ENCODE data around the gene CEBPG. TPM values are rescaled to one million over a fixed set of nuclear protein-coding genes. Genes with fewer than 3 reads are reported as not detected.

The CEBPG gene
- total and polyA plus RNA-seq, 2 donors (not counting 1 experiment from before 2014, with no cell fraction given), result 12.5 to 24.2 TPM

- H3K27ac ChIP-seq (ENCODE audit: low read length in 2 of 2), result no peak overlapping the region
- no peak overlapping the region for H3K4me3 ChIP-seq (ENCODE audit: control extremely low read depth in 1 of 5, extremely low read depth in 1 of 5, insufficient read depth in 1 of 5, low read depth in 2 of 5, low read length in 4 of 5)
- no peak overlapping the region for H3K4me2 ChIP-seq (replicated peaks; ENCODE audit: low read depth, low read length, poor library complexity, severe bottlenecking)
- H3K4me1 Mint-ChIP-seq, result no peaks in the 10 kb centered on the region
- no peak overlapping the region for H3K4me3 Mint-ChIP-seq
- peaks cover 63% of the 10 kb centered on the region for H3K27me3 Mint-ChIP-seq
- no peak for TF ChIP-seq EZH2 (IDR thresholded peaks at IDR 0.05; ENCODE audit: borderline replicate concordance, insufficient read depth, low read depth, low read length, poor library complexity, severe bottlenecking)
- TF ChIP-seq, protein P1, sequence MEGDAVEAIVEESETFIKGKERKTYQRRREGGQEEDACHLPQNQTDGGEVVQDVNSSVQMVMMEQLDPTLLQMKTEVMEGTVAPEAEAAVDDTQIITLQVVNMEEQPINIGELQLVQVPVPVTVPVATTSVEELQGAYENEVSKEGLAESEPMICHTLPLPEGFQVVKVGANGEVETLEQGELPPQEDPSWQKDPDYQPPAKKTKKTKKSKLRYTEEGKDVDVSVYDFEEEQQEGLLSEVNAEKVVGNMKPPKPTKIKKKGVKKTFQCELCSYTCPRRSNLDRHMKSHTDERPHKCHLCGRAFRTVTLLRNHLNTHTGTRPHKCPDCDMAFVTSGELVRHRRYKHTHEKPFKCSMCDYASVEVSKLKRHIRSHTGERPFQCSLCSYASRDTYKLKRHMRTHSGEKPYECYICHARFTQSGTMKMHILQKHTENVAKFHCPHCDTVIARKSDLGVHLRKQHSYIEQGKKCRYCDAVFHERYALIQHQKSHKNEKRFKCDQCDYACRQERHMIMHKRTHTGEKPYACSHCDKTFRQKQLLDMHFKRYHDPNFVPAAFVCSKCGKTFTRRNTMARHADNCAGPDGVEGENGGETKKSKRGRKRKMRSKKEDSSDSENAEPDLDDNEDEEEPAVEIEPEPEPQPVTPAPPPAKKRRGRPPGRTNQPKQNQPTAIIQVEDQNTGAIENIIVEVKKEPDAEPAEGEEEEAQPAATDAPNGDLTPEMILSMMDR (IDR thresholded peaks at IDR 0.05), result no peak
- ATAC-seq (ENCODE audit: low read depth), result no peak
- peaks cover 0 to 17% (median 11%) of the 10 kb centered on the region in 4 experiments for H3K27me3 ChIP-seq (replicated peaks in 1 of 4; ENCODE audit: control extremely low read depth in 1 of 4, control insufficient read depth in 3 of 4, insufficient read depth in 4 of 4, low read length in 3 of 4)
- no peaks in the 10 kb centered on the region for H4K20me1 ChIP-seq (ENCODE audit: control insufficient read depth, insufficient read depth, low read length, poor library complexity, severe bottlenecking)
- H3K27ac Mint-ChIP-seq, result no peak overlapping the region
- intact Hi-C loops (cut with micrococcal nuclease), result no loop called here
- H3K9me3 ChIP-seq (ENCODE audit: control extremely low read depth in 1 of 3, control insufficient read depth in 2 of 3, insufficient read depth in 1 of 3, low read length in 2 of 3), result no peaks in the 10 kb centered on the region
- no peaks in the 10 kb centered on the region for H3K4me1 ChIP-seq (ENCODE audit: control insufficient read depth in 2 of 2, insufficient read depth in 2 of 2, low read length in 2 of 2)
- ChIA-PET POLR2A (no interaction called here), CTCF (no interaction called here)
- H2AFZ ChIP-seq (ENCODE audit: insufficient read depth, low read depth, low read length, poor library complexity, severe bottlenecking), result no peak overlapping the region
- no peaks in the 10 kb centered on the region for H3K79me2 ChIP-seq (ENCODE audit: control insufficient read depth, insufficient read depth, low read length)
- H3K36me3 ChIP-seq (replicated peaks in 1 of 2; ENCODE audit: control extremely low read depth in 1 of 2, control insufficient read depth in 1 of 2, extremely low read depth in 1 of 2, insufficient read depth in 2 of 2, low read length in 1 of 2), result no peaks in the 10 kb centered on the region
- H3K9me3 Mint-ChIP-seq (ENCODE audit: insufficient read depth), result no peaks in the 10 kb centered on the region
- no CpG with 5 or more reads among the region's 12 CpGs for WGBS (ENCODE audit: insufficient coverage)
- H3K9ac ChIP-seq (ENCODE audit: low read length), result no peak overlapping the region
- no peak for DNase-seq
These were observed 29.5 kb upstream of the CEBPG start for GRCh38 chr19:33343859-33344572.

- Mint-ChIP-seq H3K9me3 (ENCODE audit: insufficient read depth) (no peaks in the 10 kb centered on the region), H3K27ac (no peak overlapping the region), H3K27me3 (peaks cover 58% of the 10 kb centered on the region), H3K4me1 (no peaks in the 10 kb centered on the region), H3K4me3 (no peak overlapping the region)
- intact Hi-C loops (cut with micrococcal nuclease), result no loop called here
- Histone ChIP-seq H3K9ac (ENCODE audit: low read length) (no peak overlapping the region), H3K27me3 (replicated peaks in 1 of 4; ENCODE audit: control extremely low read depth in 1 of 4, control insufficient read depth in 3 of 4, insufficient read depth in 4 of 4, low read length in 3 of 4) (peaks cover 0 to 17% (median 11%) of the 10 kb centered on the region in 4 experiments), H3K79me2 (ENCODE audit: control insufficient read depth, insufficient read depth, low read length) (no peaks in the 10 kb centered on the region), H3K4me2 (replicated peaks; ENCODE audit: low read depth, low read length, poor library complexity, severe bottlenecking) (no peak overlapping the region), H4K20me1 (ENCODE audit: control insufficient read depth, insufficient read depth, low read length, poor library complexity, severe bottlenecking) (no peaks in the 10 kb centered on the region), H3K4me3 (ENCODE audit: control extremely low read depth in 1 of 5, extremely low read depth in 1 of 5, insufficient read depth in 1 of 5, low read depth in 2 of 5, low read length in 4 of 5) (no peak overlapping the region), H3K4me1 (ENCODE audit: control insufficient read depth in 2 of 2, insufficient read depth in 2 of 2, low read length in 2 of 2) (no peaks in the 10 kb centered on the region), H2AFZ (ENCODE audit: insufficient read depth, low read depth, low read length, poor library complexity, severe bottlenecking) (no peak overlapping the region), H3K36me3 (replicated peaks in 1 of 2; ENCODE audit: control extremely low read depth in 1 of 2, control insufficient read depth in 1 of 2, extremely low read depth in 1 of 2, insufficient read depth in 2 of 2, low read length in 1 of 2) (no peaks in the 10 kb centered on the region), H3K27ac (ENCODE audit: low read length in 2 of 2) (no peak overlapping the region), H3K9me3 (ENCODE audit: control extremely low read depth in 1 of 3, control insufficient read depth in 2 of 3, insufficient read depth in 1 of 3, low read length in 2 of 3) (no peaks in the 10 kb centered on the region)
- CTCF ChIA-PET, result no interaction called here
- TF ChIP-seq EZH2 (IDR thresholded peaks at IDR 0.05; ENCODE audit: borderline replicate concordance, insufficient read depth, low read depth, low read length, poor library complexity, severe bottlenecking), result no peak
- TF ChIP-seq, protein P1 (IDR thresholded peaks at IDR 0.05), result no peak
- no peak for DNase-seq
- POLR2A ChIA-PET, result no interaction called here
- 100% methylated on average over 1 of the region's 4 CpGs for WGBS (ENCODE audit: insufficient coverage)
- ATAC-seq (ENCODE audit: low read depth), result no peak
These were observed 29.0 kb upstream of the CEBPG start for GRCh38 chr19:33344573-33344925.

Data from B cell (primary cell).